Suppressor macrophage treated with lipopolysaccharide for 4 hours (primary cell): ENCODE measurements around the gene GLIS1.
"Not testable (repeated sequence)": the region's sequence is repeated elsewhere in the genome, so short reads cannot be mapped to it uniquely, and the experiment has no call there.

Source experiments
- DNase-seq: peaks from one replicate; pipeline ENCODE4 v3.0.0-alpha.2; 2020

Gene GLIS1

DNA sequence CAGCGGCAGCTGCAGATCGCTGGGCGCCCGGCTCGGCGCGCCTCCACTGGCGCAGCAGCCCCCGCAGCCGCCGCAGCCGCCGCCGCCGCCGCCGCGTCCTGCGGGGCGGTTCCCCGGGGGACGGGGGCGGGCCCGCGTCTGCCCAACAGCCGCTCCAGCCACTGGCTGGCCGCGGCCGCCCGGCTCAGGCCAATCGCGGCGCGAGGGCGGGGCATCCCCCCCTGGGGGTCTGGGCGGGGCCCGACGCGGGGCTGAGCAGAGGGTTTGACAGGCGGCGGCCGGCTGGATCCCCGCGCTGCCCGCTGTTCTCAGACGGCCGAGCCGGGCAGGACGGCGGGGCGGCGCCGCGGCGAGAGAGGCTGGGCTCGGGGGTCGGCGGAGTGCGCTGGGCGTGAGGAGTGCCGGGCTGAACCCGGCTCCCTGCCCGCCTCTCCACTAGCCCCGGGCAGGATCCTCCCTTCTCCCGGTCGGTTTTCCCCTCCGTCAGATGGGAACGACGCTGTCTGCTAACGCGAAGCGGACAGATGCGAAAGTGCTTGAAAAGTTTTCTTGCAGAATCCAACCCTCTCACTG lies at the start of gene GLIS1:
TSS of gene GLIS1 (minus strand) at position 56 of the 573 bp plus-strand sequence. CDS start 1,100 bp downstream, outside the sequence.
- DNase-seq = peak; percentile 89

GRCh38 chr1:53787655-53788054 lies 48.7 kb upstream of the GLIS1 start:
- DNase-seq = no peak

GRCh38 chr1:53783056-53783455 lies 44.1 kb upstream of the GLIS1 start:
- no peak for DNase-seq

- DNase-seq = no peak
Measured at GRCh38 chr1:53781654-53782053, 42.7 kb upstream of the GLIS1 start.

- DNase-seq = no peak
Measured at GRCh38 chr1:53777272-53777671, 38.3 kb upstream of the GLIS1 start.

DNA sequence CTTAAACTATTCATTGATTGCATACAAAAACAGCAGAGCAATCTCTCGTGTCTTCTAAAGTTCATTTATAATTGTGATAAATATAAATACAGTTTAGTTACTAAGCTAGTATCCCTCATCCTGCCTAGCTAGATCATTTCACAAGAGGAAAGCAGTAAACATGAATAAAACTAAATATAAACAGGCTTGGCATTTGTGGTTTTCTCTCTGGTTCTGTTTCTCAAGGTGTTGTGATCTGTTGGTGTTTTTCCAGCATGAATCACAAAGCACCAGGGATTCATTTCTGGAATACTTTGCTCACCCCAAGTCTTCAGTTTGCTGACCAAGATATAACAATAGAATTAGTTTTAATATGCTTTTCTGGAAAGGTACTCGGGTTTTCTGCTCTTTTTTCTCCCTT lies 32.7 kb upstream of the GLIS1 start:
- DNase-seq = no peak

- DNase-seq = no peak
Measured at GRCh38 chr1:53769780-53770179, 30.8 kb upstream of the GLIS1 start.

DNA sequence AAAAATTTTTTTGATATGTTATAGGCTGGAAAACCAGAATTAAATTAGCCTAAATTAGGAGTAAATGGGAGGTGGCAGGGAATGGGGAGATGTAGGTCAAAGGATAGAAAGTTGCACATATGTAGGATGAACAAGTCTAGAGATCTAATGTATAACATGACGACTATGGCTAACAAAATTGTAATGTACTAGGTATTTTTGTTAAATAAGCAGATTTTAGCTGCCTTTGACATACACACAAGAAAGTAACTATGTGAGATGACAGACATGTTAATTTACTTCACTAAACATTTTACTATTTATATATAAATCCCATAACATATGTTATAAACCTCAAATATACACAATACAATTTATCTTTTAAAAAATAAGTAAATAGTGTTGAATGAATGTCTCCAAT lies 30.2 kb upstream of the GLIS1 start:
- DNase-seq = no peak

GRCh38 chr1:53766831-53767405 lies 28.0 kb upstream of the GLIS1 start:
- DNase-seq = peak; percentile 64

- peak; percentile 48 for DNase-seq
Measured at GRCh38 chr1:53766194-53766742, 27.3 kb upstream of the GLIS1 start.

DNA sequence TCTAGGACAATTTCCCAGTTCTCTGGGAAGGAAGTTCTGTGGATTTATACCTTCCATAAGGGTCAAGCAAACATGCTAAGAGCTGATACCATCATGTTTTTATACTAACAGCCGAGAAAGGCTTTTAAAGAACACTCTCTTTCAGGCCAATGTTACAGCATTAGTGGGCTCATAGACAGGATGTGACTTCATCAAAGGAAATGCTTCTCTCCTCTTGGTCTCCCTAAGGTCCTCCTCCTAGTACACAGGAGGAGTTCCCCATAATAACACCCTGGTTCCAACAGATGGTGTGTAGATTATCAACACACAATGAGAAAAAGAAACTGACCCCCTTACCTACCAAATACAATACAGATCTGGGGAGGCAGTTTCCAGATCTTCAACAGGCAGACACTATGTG lies 26.7 kb upstream of the GLIS1 start:
- DNase-seq = peak; percentile 41

DNA sequence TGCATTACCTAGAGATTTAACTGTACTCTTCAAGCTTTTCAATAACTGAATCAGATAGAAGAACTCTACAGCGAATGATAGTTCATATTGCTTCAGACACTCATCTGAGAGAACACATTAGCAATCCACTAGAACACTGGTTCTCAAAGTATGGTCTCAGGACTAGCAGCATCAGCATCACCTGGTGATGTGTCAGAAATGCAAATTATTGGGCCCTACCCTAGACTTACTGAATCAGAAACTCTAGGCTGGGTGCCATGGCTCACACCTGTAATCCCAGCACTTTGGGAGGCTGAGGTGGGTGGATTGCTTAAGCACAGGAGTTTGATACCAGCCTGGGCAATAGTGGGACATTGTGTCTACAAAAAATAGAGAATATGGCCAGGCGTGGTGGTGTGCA lies 24.9 kb upstream of the GLIS1 start:
- DNase-seq = no peak

GRCh38 chr1:53763461-53763860 lies 24.5 kb upstream of the GLIS1 start:
- DNase-seq = no peak

DNA sequence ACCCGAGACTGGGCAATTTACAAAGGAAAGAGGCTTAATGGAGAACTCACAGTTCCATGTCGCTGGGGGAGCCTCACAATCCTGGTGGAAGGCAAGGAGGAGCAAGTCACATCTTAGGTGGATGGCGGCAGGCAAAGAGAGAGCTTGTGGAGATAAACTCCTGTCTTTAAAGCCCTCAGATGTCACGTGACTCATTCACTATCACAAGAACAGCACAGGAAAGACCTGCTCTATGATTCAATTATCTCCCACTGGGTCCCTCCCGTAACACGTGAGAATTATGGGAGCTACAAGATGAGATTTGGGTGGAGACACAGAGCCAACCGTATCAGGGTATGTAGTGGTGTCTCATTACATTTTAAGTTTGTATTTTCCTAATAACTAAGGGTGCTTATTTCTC lies 21.5 kb upstream of the GLIS1 start:
- DNase-seq = not testable (repeated sequence)

GRCh38 chr1:53755874-53756273 lies 16.9 kb upstream of the GLIS1 start:
- DNase-seq = no peak

DNA sequence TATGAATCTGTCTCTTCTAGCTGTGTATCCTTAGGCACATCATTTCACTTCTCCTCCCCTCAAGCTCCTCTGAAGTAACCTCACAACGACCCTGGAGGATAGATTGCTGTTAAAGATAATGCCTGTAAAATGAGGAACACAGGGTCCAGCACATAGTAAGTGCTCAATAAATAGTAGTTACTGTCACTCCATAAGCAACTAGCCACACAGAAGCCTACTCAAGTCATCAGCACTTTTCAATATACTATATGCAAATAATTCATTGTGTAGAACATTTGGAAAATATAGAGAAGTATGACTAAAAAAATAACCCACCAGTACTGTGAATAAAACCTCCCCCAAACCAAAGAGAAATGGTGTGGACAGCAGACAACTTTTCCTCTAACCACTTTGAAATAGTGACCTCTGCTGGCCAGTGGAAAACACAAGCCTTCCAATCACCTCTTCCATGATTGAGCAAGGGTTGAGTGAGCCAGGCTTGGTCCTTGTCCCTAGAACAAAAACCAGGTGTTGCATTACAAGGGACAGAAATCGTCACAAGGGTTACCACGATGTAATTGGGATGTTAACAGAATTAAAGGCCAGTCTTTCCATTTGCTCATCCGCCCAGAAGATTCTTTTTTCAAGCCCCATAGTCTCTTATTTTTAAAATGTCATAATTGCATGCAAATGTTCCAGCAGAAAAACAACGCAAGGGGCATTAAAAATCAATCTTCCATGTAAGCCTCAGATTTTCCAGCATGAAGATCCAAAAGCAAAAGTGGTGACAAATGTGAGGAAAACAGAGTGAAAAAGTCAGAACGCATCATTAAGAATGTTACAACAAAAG lies 15.7 kb upstream of the GLIS1 start:
- peak; percentile 68 for DNase-seq

DNA sequence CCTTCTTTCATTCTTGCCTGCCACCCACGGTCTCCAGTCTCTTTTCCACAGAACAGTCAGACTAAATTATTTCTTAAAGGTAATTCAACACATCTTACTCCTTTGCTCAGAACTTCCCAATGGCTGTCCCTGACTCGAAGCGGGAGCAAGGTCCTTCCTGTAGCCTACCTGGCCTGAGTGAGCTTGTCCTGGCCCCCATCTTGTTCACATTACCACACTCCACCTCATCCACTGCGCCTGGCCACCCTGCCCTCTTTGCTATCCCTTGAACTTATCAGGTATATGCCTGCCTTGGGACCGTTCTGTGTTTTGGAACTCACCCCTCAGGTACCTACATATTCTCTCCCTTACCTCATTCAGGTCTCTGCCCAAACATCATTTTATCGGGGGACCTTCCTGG lies 13.3 kb upstream of the GLIS1 start:
- no peak for DNase-seq

DNA sequence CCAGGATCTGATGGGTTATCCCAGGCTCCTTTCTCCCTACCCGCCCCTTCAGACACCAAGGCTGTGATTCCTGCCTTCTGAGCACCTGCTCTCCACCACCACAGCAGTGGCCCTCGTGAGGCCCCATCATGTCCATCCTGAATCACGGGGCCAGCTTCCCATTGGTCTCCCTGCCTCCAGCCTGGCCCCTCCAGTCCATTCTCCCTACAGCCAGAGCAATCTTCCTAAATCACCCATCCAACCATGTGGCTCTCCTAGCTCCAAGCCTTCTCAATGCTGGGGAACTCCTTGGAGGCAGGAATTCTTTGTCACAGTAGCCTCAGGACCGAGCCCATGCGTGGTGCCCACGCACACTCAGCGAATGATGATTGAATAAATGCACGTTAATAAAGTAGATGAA lies 8.9 kb upstream of the GLIS1 start:
- DNase-seq = no peak

DNA sequence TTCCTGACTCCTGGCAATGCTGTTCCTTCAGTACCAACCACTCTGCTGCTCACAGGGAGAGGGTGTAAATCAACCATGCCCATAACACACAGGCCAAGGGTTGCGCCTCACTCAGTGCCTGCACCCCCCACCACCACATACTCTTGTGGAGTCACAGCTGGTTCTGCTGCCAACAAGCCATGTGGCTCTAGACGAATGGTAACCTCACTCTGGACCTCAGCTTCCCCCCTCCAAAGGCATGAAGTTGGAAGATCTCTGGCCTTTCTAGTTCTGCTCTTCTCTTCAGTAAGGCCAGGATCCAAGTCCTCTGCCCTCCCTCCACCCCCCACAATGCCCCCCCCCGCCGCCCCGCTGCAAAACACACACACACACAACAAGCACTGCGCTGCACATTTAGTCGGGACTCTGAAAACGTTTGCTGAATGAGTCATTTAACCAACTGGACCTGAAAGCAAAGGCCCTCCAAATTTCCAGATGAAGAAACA lies 1.7 kb upstream of the GLIS1 start:
- DNase-seq = no peak

- no peak for DNase-seq
Measured at GRCh38 chr1:53738205-53739108, 507 bp downstream of the GLIS1 start.

- DNase-seq = no peak
Measured at GRCh38 chr1:53737648-53738204, 1.2 kb downstream of the GLIS1 start.

GRCh38 chr1:53736290-53736689 lies 2.7 kb downstream of the GLIS1 start:
- no peak for DNase-seq
